Fibroblast of lung (primary cell): ENCODE measurements around the gene RLBP1. TPM values are rescaled to one million over a fixed set of nuclear protein-coding genes. Genes with fewer than 3 reads are reported as not detected.

Experiments used
- DNase-seq, 2 donors: peaks; one replicate each; pipeline versions ENCODE4 v3.0.0 to v3.0.0-alpha.2; 2010; ENCODE audit warnings: low read depth in 2 of 2
- H2AFZ ChIP-seq: 2 replicates; pipeline ENCODE4 v1.5.1; 2012; ENCODE audit warnings: low read length, control low read depth, inconsistent platforms
- H3K27ac ChIP-seq: 2 replicates; pipeline ENCODE4 v1.5.1; 2011; ENCODE audit warnings: low read length, control low read depth; ENCODE audit not compliant: insufficient read depth
- H3K27me3 ChIP-seq: 2 replicates; pipeline ENCODE4 v1.5.1; 2011; ENCODE audit warnings: mild to moderate bottlenecking, low read length; ENCODE audit not compliant: control insufficient read depth, insufficient read depth
- H3K36me3 ChIP-seq: 2 replicates; pipeline ENCODE4 v1.5.1; 2011; ENCODE audit warnings: low read length; ENCODE audit not compliant: control insufficient read depth, insufficient read depth
- H3K4me1 ChIP-seq: 2 replicates; pipeline ENCODE4 v1.5.1; 2011; ENCODE audit warnings: low read length; ENCODE audit not compliant: control insufficient read depth, insufficient read depth; ENCODE audit errors: extremely low read depth
- H3K4me2 ChIP-seq: 2 replicates; pipeline ENCODE4 v1.5.1; 2011; ENCODE audit warnings: low read length, control low read depth; ENCODE audit not compliant: insufficient read depth; ENCODE audit errors: extremely low read depth
- H3K4me3 ChIP-seq, 4 experiments: fragments of 200-600 bp in 1 of 4; sonication (generic) in 1 of 4; replicated peaks in 1 of 4; 2 replicates each; pipeline ENCODE4 v1.5.1; 2011 to 2016; ENCODE audit warnings: low read length in 4 of 4, low read depth in 3 of 4, mild to moderate bottlenecking in 3 of 4, control low read depth in 2 of 4, inconsistent platforms in 1 of 4, mixed read lengths in 1 of 4; ENCODE audit not compliant: insufficient read depth in 1 of 4; ENCODE audit errors: control extremely low read depth in 1 of 4
- H3K79me2 ChIP-seq: 2 replicates; pipeline ENCODE4 v1.5.1; 2012; ENCODE audit warnings: mild to moderate bottlenecking, low read length, inconsistent platforms; ENCODE audit not compliant: control insufficient read depth, insufficient read depth
- H3K9ac ChIP-seq: 2 replicates; pipeline ENCODE4 v1.5.1; 2011; ENCODE audit warnings: mild to moderate bottlenecking, low read length, control low read depth; ENCODE audit not compliant: insufficient read depth
- H3K9me3 ChIP-seq: 2 replicates; pipeline ENCODE4 v1.5.1; 2012; ENCODE audit warnings: low read depth, low read length; ENCODE audit not compliant: control insufficient read depth, insufficient read depth
- H4K20me1 ChIP-seq: 2 replicates; pipeline ENCODE4 v1.5.1; 2011; ENCODE audit warnings: low read length; ENCODE audit not compliant: control insufficient read depth, insufficient read depth; ENCODE audit errors: extremely low read depth
- EZH2 ChIP-seq: IDR thresholded peaks from 2 replicates; pipeline ENCODE4 v1.5.1; 2012; ENCODE audit warnings: low read length, control low read depth, mild to moderate bottlenecking; ENCODE audit errors: missing control alignments
- polyA plus RNA-seq, 2 donors: library from polyadenylated mRNA; depleted of rRNA in 1 of 2; stranded (reverse) in 1 of 2; unstranded in 1 of 2; fragments of >200 nt; gene quantifications; 2 replicates each; pipeline ENCODE4 v1.2.1, GENCODE V29; 2011 to 2012; ENCODE audit warnings: missing spikeins in 1 of 2
- total RNA-seq: library from RNA; depleted of rRNA; stranded (reverse); fragments of >200 nt; gene quantifications from 2 replicates; pipeline ENCODE4 v1.2.1, GENCODE V29; 2014
- TF ChIP-seq, protein P1 (sequence below), 2 donors: IDR thresholded peaks in 1 of 2; conservative IDR thresholded peaks in 1 of 2; 1 replicate in 1 of 2; 2 replicates in 1 of 2; pipeline ENCODE4 v1.5.1; 2011 to 2012; ENCODE audit warnings: low read length in 2 of 2, control low read depth in 1 of 2, inconsistent platforms in 1 of 2, low read depth in 1 of 2, mild to moderate bottlenecking in 1 of 2

RLBP1 gene
- total and polyA plus RNA-seq, 2 donors (not counting 1 experiment from before 2014, with no cell fraction given), result not detected

DNA sequence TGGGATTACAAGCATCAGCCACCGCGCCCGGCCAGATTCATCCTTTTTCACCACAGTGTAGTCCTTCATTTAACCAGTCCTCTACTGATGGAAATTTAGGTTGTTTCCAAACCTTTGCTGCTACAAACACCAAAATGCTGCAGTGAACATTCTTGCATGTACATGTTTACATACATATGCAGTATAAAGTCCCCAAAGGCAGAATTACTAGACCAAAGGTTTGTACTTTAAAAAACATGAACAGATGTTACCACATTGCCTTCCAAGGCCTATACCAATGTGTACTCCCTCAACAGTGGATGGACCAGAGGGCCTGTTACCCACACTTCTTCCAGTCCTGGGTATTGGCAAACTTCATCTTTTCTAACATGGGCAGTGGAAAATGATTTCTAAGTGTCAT lies 51.0 kb downstream of the RLBP1 start:
- peaks cover 4% of the 10 kb centered on the region for H3K4me1 ChIP-seq
- no peaks in the 10 kb centered on the region for H4K20me1 ChIP-seq
- H2AFZ ChIP-seq, result no peak overlapping the region
- no peak for TF ChIP-seq EZH2
- TF ChIP-seq, protein P1, sequence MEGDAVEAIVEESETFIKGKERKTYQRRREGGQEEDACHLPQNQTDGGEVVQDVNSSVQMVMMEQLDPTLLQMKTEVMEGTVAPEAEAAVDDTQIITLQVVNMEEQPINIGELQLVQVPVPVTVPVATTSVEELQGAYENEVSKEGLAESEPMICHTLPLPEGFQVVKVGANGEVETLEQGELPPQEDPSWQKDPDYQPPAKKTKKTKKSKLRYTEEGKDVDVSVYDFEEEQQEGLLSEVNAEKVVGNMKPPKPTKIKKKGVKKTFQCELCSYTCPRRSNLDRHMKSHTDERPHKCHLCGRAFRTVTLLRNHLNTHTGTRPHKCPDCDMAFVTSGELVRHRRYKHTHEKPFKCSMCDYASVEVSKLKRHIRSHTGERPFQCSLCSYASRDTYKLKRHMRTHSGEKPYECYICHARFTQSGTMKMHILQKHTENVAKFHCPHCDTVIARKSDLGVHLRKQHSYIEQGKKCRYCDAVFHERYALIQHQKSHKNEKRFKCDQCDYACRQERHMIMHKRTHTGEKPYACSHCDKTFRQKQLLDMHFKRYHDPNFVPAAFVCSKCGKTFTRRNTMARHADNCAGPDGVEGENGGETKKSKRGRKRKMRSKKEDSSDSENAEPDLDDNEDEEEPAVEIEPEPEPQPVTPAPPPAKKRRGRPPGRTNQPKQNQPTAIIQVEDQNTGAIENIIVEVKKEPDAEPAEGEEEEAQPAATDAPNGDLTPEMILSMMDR (conservative IDR thresholded peaks at IDR 0.05 in 1 of 2, IDR thresholded peaks at IDR 0.05 in 1 of 2; ENCODE audit: low read depth in 1 of 2, low read length in 2 of 2), result no peak
- H3K79me2 ChIP-seq, result no peaks in the 10 kb centered on the region
- no peak overlapping the region for H3K27ac ChIP-seq
- no peaks in the 10 kb centered on the region for H3K9me3 ChIP-seq
- H3K4me3 ChIP-seq, result no peak overlapping the region
- H3K36me3 ChIP-seq, result no peaks in the 10 kb centered on the region
- H3K4me2 ChIP-seq, result no peak overlapping the region
- H3K27me3 ChIP-seq, result no peaks in the 10 kb centered on the region
- no peak overlapping the region for H3K9ac ChIP-seq
- DNase-seq, result peak in 1 of 2 donors; percentile 45

DNA sequence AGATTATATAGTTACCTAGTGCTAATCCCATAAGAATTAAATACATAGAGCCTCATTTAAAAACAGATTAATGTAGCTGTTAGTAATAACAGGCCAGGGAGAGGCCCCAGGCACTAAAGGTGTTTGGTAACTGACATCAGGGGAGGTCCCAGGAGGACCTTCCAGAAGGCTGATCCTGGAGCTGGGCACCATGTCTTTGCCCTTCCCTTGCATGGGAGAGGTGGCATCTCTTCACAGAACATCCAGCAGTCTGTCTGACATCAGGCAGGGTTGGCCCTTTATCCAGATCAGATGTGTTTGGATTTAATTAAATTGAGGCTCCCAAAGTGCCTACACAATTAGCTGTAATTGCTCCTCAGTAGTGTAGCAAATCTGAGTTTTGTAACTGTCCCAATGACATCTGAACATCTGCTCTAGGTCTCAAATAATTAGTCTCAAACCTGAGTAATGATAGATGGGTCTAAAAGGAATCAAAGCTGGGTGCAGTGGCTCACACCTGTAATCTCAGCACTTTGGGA lies 53.0 kb downstream of the RLBP1 start:
- no peaks in the 10 kb centered on the region for H4K20me1 ChIP-seq
- no peak overlapping the region for H3K4me3 ChIP-seq
- H3K36me3 ChIP-seq, result no peaks in the 10 kb centered on the region
- no peaks in the 10 kb centered on the region for H3K79me2 ChIP-seq
- peaks cover 5% of the 10 kb centered on the region for H3K4me1 ChIP-seq
- H2AFZ ChIP-seq, result no peak overlapping the region
- H3K4me2 ChIP-seq, result no peak overlapping the region
- TF ChIP-seq EZH2, result no peak
- TF ChIP-seq, protein P1 (conservative IDR thresholded peaks at IDR 0.05 in 1 of 2, IDR thresholded peaks at IDR 0.05 in 1 of 2; ENCODE audit: low read depth in 1 of 2, low read length in 2 of 2), result no peak
- DNase-seq, result no peak
- no peak overlapping the region for H3K27ac ChIP-seq
- no peaks in the 10 kb centered on the region for H3K9me3 ChIP-seq
- no peak overlapping the region for H3K9ac ChIP-seq
- no peaks in the 10 kb centered on the region for H3K27me3 ChIP-seq

DNA sequence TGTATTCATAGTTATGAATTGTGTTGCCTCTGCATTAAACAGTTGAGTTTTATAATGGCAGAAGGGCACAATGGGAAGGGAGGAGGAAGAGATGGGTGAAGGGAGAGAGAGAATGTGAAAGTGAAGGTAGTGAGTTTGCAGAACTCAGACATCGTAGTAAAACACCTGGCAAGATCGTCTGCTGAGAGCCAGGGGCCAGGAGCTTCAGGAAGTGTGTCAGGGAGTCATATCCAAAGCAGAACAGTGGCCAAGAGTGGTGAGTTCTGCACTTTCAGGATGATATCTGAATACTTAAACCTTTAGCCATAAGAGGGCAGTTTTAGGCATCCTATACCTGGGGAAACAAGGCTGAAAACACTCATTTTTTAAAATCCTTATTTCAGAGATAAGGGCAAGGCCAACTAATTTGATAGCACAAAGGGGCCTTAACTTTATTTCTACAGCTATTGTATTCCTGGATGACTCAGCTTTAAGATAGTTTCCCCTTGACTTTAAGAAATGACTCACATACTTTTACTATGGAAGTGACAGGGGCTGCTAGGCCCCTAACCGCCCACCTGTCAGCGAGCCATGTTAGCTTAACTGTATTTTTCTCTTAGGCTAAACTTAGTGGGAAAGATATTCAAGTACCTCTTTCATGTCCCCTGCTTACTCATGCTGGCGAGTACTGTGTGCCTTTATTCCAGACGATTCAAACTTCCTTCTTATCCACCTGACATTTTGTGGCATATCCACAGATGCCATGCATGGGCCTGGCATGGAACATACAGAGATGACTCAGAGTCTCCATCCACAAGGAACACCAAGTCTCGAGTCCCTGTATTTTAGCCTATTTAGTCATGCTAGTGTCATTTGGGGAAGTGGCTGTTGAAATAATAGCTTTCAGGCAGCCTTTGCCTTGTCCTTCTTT lies 53.9 kb downstream of the RLBP1 start:
- Histone ChIP-seq H3K36me3 (no peaks in the 10 kb centered on the region), H3K9ac (no peak overlapping the region), H2AFZ (no peak overlapping the region), H3K4me2 (no peak overlapping the region), H4K20me1 (no peaks in the 10 kb centered on the region), H3K9me3 (no peaks in the 10 kb centered on the region), H3K4me3 (no peak overlapping the region), H3K27ac (no peak overlapping the region), H3K4me1 (peaks cover 5% of the 10 kb centered on the region), H3K79me2 (no peaks in the 10 kb centered on the region), H3K27me3 (no peaks in the 10 kb centered on the region)
- TF ChIP-seq, protein P1 (conservative IDR thresholded peaks at IDR 0.05 in 1 of 2, IDR thresholded peaks at IDR 0.05 in 1 of 2; ENCODE audit: low read depth in 1 of 2, low read length in 2 of 2), result no peak
- TF ChIP-seq EZH2, result no peak
- peak; percentile 32 to 94 for DNase-seq
